Germinal center (tissue), 1 donor: Measurements from ENCODE around the gene DDX39B.

Experiments
- DNase-seq: peaks from one replicate; pipeline ENCODE4 v3.0.0; 2012; ENCODE audit warnings: mixed read lengths, low spot score

DDX39B gene

DNA sequence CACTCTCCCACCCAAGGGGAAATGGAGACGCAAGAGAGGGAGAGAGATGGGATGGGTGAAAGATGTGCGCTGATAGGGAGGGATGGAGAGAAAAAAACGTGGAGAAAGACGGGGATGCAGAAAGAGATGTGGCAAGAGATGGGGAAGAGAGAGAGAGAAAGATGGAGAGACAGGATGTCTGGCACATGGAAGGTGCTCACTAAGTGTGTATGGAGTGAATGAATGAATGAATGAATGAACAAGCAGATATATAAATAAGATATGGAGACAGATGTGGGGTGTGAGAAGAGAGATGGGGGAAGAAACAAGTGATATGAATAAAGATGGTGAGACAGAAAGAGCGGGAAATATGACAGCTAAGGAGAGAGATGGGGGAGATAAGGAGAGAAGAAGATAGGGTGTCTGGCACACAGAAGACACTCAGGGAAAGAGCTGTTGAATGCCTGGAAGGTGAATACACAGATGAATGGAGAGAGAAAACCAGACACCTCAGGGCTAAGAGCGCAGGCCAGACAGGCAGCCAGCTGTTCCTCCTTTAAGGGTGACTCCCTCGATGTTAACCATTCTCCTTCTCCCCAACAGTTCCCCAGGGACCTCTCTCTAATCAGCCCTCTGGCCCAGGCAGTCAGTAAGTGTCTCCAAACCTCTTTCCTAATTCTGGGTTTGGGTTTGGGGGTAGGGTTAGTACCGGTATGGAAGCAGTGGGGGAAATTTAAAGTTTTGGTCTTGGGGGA, 34.3 kb upstream of the DDX39B start:
- DNase-seq = no peak

DNA sequence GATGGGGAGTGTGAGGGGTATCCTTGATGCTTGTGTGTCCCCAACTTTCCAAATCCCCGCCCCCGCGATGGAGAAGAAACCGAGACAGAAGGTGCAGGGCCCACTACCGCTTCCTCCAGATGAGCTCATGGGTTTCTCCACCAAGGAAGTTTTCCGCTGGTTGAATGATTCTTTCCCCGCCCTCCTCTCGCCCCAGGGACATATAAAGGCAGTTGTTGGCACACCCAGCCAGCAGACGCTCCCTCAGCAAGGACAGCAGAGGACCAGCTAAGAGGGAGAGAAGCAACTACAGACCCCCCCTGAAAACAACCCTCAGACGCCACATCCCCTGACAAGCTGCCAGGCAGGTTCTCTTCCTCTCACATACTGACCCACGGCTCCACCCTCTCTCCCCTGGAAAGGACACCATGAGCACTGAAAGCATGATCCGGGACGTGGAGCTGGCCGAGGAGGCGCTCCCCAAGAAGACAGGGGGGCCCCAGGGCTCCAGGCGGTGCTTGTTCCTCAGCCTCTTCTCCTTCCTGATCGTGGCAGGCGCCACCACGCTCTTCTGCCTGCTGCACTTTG, 33.6 kb upstream of the DDX39B start, which contains the start of gene TNF:
TSS of gene TNF (plus strand) at position 231 of the 567 bp plus-strand sequence. CDS start at position 408, 177 bp downstream.
- DNase-seq = peak; percentile 79

DNA sequence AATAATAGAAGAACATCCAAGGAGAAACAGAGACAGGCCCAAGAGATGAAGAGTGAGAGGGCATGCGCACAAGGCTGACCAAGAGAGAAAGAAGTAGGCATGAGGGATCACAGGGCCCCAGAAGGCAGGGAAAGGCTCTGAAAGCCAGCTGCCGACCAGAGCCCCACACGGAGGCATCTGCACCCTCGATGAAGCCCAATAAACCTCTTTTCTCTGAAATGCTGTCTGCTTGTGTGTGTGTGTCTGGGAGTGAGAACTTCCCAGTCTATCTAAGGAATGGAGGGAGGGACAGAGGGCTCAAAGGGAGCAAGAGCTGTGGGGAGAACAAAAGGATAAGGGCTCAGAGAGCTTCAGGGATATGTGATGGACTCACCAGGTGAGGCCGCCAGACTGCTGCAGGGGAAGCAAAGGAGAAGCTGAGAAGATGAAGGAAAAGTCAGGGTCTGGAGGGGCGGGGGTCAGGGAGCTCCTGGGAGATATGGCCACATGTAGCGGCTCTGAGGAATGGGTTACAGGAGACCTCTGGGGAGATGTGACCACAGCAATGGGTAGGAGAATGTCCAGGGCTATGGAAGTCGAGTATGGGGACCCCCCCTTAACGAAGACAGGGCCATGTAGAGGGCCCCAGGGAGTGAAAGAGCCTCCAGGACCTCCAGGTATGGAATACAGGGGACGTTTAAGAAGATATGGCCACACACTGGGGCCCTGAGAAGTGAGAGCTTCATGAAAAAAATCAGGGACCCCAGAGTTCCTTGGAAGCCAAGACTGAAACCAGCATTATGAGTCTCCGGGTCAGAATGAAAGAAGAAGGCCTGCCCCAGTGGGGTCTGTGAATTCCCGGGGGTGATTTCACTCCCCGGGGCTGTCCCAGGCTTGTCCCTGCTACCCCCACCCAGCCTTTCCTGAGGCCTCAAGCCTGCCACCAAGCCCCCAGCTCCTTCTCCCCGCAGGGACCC, 32.6 kb upstream of the DDX39B start:
- no peak for DNase-seq

DNA sequence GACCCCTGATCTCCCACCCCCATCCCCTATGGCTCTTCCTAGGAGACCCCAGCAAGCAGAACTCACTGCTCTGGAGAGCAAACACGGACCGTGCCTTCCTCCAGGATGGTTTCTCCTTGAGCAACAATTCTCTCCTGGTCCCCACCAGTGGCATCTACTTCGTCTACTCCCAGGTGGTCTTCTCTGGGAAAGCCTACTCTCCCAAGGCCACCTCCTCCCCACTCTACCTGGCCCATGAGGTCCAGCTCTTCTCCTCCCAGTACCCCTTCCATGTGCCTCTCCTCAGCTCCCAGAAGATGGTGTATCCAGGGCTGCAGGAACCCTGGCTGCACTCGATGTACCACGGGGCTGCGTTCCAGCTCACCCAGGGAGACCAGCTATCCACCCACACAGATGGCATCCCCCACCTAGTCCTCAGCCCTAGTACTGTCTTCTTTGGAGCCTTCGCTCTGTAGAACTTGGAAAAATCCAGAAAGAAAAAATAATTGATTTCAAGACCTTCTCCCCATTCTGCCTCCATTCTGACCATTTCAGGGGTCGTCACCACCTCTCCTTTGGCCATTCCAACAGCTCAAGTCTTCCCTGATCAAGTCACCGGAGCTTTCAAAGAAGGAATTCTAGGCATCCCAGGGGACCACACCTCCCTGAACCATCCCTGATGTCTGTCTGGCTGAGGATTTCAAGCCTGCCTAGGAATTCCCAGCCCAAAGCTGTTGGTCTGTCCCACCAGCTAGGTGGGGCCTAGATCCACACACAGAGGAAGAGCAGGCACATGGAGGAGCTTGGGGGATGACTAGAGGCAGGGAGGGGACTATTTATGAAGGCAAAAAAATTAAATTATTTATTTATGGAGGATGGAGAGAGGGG, 31.7 kb upstream of the DDX39B start:
- DNase-seq = no peak

DNA sequence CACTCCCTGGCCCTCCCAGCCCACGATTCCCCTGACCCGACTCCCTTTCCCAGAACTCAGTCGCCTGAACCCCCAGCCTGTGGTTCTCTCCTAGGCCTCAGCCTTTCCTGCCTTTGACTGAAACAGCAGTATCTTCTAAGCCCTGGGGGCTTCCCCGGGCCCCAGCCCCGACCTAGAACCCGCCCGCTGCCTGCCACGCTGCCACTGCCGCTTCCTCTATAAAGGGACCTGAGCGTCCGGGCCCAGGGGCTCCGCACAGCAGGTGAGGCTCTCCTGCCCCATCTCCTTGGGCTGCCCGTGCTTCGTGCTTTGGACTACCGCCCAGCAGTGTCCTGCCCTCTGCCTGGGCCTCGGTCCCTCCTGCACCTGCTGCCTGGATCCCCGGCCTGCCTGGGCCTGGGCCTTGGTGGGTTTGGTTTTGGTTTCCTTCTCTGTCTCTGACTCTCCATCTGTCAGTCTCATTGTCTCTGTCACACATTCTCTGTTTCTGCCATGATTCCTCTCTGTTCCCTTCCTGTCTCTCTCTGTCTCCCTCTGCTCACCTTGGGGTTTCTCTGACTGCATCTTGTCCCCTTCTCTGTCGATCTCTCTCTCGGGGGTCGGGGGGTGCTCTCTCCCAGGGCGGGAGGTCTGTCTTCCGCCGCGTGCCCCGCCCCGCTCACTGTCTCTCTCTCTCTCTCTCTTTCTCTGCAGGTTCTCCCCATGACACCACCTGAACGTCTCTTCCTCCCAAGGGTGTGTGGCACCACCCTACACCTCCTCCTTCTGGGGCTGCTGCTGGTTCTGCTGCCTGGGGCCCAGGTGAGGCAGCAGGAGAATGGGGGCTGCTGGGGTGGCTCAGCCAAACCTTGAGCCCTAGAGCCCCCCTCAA, 30.5 kb upstream of the DDX39B start, which contains the start of gene LTA:
TSS of gene LTA (plus strand) at position 249 of the 871 bp plus-strand sequence. CDS start at position 703, 454 bp downstream.
- DNase-seq = peak; percentile 70

DNA sequence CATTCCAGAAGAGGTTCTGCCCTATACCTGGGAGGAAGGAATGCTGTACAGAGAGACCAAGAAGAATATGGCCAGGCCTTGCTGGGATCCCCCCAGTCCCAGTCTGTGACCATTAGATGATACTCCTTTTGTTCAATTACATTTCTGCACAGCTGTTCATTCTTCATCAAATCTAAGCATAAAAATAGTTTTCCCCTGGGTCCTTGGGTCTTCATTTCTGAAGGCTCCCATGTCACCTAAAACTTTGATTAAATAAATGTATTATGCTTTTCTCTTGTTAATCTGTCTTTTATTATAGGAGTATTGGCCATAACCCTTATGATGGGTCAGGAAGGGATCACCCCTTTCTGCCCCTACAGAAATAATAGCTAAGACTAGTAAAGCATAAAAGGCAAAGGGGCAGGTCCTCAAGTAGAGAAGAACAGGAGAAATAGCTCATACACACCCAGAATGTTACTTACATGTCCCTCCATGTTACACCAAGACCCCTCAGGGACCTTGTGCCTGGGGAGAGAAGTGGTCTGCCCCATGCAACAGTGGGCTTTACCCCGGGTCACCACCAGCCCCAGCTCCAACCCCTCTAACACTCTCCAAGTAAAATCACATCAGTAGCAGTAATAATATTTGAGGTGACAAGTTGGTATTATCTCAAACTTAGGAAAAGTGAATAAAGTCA, 28.2 kb upstream of the DDX39B start:
- no peak for DNase-seq

DNA sequence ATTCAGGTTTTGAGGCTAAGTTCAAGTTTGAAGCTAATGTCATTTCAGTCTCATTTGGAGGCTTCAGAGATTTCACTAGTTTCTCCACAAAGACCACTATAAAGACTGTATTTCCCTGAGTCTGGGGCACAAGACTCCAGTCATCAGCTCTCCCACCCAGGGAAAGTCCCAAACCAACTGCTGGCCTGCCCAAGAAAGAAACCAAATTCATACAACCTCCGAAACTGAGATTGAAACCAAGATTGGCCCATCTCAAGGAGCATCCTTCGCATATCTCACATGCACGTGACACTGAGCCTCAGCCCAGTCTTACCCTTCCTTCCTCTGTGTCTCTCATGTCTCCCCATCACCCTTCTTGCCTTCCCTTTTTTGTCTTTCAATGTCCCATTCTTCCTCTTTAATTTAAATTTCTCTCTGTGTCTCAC, 26.7 kb upstream of the DDX39B start:
- peak; percentile 79 for DNase-seq

DNA sequence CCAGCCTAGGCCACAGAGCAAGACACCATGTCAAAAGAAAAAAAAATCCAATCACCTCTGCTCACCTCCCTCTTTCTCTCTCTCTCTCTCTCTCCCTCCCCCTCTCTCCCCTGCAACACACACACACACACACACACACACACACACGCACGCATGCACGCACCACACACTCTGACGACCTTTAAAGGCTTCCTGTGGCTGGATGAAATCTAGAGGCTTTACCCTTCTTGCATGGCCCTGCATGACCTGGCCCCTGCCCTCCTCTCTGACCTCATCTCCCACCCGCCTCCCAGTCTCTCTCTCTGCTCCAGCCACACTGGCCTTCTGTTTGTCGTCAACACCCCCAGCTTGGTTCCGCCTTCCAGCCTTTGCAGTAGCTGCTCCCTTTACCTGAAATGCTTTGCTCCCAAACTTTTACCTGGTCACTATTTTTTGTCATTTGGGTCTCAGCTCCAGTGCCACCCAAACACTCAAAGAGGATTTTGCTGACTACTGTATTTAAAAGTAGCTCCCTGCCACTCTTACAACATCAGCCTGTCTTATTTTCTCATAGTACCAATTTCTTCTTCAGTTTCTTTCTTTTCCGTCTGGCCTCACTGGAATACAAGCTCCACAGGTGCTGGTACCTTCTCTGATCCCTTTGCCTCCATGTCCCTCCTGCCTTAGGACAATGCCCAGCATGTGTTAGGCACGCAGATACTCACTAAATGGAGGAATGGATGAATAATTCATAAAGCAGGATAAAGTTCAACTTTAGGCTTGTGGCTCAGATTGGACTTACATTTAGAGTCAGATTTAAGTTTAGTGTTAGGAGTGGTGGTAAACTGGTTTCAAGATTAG, 25.9 kb upstream of the DDX39B start:
- no peak for DNase-seq

DNA sequence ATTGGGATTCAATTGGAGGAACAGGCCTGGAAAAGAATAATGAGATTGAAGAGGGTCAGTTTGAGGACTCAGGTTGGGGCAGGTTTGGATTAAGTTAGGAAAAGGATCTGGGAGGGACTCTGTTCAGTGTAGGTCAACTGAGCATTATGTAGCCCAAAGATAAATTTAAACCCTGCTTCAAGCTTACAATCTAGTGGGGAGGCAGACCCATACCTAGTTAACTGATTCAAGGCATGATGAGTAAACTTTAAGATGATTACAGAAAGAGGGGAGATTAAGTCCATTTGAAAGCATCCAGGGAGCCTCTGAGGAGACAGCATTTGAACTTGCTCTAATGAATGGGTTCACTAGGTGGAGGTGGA, 18.9 kb upstream of the DDX39B start:
- DNase-seq = no peak

DNA sequence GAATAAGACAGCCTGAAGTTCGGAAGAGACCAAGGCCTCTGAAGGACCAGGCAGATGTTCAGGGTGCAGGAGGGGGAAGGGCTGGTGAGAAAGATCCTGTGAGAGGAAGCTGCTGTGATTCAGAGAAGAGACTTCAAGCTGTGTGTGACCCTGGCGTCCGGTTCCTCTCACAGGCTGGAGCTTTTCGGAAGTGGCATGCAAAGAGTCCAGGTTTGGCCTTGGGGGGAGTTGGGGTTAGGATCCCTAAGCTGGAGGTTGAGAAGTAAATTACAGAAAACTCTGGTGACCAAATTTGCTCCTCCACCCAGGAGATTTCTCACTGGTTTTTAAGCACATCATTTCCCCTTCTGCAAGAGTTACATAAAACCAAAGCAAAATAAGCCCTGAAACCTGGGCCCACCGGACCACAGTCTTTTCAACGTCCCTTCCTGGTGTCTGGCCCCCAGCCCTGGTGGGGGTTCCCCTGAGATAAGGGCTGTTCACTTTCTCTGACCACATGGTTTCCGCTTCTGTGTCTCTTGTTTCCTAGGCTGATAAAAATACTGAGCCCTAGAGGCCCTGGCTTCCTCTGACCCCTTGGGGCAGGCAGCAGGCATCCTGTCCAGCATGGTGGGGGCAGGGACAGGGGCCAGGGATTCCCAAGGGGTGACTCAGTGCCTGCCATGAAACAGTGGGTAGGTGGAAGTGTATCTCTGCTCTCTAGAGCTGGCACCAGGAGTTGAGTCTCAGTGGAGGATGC, 18.3 kb upstream of the DDX39B start:
- peak; percentile 63 for DNase-seq

DNA sequence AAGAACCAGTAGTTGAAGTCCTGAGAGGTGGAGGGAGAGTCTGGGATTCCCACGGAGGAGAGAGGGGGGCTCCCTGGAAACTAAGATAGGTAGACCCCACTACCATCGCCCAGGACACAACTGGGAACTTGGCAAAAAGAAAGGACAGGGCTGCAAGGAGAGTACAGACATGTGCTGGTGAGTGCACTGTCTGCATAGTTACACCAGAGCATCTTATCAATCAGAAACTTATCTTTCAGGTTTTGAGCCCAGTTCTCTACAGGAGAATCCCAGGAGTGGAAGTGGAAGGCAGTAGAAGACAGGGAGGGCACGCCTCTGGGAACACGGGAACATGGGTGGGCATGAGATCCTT, 17.8 kb upstream of the DDX39B start:
- DNase-seq = no peak

DNA sequence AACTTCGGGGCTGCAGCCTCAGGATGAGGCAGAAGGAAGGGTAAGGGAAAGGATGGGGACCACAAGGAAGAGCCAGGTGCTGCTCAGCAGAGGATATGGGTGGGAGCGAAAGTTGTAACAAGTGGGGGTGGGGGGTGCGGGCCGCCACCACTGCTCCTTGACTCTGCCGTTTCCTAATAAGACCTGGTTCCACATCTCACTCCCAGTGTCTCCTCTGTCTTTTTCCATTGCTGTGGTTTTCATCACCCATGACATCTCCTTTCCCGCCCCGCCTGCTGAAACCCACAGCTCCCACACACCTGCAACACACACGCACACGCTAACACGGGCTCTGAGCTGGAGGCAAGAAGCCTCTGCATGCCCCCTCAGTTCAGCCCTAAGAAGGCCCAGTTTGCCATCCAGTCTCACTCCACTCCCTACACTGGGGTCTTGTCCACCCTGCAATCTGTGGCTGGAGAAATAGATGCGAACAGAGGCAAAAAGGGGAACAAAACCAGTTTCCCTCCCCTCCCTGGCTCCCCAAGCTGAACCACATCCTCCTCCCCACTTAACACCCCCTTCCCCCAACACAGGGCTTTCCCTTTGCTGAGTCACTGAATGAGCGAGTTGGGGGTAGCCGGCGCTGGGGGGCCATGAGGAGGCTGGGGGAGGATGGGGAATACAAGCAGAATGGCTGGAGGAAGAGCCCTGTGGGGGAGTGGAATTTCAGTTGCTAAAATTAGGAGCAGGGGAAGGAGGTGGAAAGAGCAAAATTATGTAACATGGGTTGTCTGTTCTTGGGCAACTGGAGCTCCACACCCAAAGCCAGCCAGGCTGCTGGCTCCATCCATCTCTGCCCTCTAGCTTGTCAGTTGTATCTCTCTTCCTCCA, 17.1 kb upstream of the DDX39B start:
- peak; percentile 73 for DNase-seq

DNA sequence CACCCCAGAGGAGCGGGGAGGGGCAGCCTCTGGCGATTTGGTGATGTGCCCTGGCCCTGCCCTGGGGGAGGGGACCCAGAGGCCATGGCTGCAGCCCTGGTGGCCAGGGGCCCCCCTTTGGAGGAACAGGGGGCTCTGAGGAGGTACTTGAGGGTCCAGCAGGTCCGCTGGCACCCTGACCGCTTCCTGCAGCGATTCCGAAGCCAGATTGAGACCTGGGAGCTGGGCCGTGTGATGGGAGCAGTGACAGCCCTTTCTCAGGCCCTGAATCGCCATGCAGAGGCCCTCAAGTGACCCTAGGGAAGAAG, 16.5 kb upstream of the DDX39B start:
- DNase-seq = no peak

DNA sequence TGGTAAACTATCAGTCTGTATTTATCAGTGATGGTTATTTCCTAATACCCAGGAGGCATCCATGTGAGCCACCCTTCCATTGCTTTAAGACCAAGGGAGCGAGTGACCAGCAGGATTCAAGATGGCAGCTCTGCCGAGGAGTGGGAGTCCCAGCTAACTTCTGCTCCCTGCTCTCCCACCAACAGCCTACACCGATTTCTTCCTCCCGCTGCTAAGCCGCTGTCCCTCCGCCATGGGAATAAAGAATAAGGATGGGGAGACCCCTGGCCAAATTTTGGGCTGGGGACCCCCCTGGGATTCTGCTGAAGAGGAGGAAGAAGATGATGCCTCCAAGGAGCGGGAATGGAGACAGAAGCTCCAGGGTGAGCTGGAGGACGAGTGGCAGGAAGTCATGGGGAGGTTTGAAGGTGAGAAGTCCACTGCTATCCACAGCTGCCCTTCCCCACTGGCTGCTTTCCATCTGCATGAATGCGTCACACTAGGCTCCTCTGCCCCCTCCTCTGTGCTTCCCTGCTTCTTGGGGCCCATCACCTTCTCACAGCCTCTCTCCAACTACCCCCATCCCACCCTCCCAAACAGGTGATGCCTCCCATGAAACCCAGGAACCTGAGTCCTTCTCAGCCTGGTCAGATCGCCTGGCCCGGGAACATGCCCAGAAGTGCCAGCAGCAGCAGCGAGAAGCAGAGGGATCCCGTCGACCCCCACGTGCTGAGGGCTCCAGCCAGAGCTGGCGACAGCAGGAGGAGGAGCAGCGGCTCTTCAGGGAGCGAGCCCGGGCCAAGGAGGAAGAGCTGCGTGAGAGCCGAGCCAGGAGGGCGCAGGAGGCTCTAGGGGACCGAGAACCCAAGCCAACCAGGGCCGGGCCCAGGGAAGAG, 15.9 kb upstream of the DDX39B start:
- DNase-seq = no peak

DNA sequence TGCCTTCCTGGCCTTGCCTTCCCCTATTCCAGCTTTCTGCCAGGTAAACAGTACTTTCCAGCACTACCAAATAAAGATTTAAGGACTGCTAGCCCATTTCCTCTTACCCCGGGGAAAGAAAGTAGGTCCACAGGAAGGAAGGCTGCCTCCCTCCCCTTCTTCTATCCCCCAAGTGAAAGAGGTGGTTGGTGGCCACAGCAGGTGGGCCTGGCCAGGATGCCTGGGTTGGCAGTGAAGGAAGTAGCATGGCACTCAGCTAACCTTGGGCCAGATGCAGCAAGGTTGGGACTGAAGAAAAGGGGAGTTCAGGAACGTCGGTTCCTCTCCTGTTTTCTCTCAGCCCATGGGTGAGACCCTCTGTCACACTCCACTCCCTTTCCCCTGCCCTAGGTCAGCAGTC, 14.5 kb upstream of the DDX39B start:
- DNase-seq = no peak

DNA sequence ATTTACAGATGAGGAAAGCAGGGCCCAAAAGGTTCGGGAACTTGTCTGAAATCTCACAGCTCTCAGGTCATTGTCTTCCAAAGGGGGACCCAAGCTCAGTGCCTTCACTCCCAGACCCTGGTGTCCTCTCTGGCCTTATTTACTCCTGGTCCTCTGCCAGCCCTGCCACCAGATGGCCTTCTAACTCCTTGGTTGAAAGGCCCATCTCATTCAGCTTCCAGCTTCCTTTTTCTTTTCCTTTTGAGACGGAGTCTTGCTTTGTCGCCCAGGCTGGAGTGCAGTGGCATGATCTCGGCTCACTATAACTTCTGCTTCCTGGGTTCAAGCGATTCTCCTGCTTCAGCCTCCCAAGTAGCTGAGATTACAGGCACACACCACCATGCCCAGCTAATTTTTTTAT, 9.6 kb upstream of the DDX39B start:
- peak; percentile 53 for DNase-seq

DNA sequence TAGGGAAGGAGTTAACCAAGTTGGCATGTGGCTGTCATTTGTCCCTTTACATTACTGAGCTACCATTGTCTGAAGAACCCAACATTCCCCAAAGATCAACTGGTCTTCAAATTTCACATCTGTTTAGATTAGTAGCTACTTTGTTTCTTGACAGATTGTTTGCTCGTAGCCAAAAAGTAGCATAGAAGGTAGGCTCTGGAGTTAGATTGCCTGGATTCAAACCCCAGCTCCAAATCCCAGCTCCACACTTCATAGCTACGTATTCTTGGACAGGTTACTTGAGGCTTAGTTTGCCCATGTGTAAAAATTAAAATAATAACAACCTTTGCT, 6.7 kb upstream of the DDX39B start:
- no peak for DNase-seq
